GM19239 (cell line): ENCODE measurements around the gene BAG5.
A peak's percentile ranks its signal among the peaks of the same experiment; 100 is the strongest.
"Not testable (repeated sequence)": the region's sequence is repeated elsewhere in the genome, so short reads cannot be mapped to it uniquely, and the experiment has no call there.

Source experiments
- DNase-seq: peaks from one replicate; pipeline ENCODE4 v3.0.0; 2011; ENCODE audit warnings: low spot score; ENCODE audit not compliant: insufficient read length
- FAIRE-seq: peaks from 2 replicates; lab custom pipeline; 2011; peaks lifted over from hg19 to GRCh38; lab: Jason Lieb, UNC

BAG5 gene

GRCh38 chr14:103562429-103563225, at the start of gene BAG5, which contains the start of gene COA8:
BAG5 (minus strand) TSS chr14:103562657; CDS start chr14:103561164, 1,493 bp downstream.
COA8 (plus strand) TSS chr14:103562960; CDS start chr14:103563002, 42 bp downstream.
- peak; percentile 95 for DNase-seq
- peak; percentile 74 for FAIRE-seq

GRCh38 chr14:103611215-103611614, 48.8 kb upstream of the BAG5 start:
- no peak for FAIRE-seq
- DNase-seq: no peak

- FAIRE-seq: not testable (repeated sequence)
Measured at GRCh38 chr14:103609081-103609480, 46.6 kb upstream of the BAG5 start.

GRCh38 chr14:103607822-103608221, 45.4 kb upstream of the BAG5 start:
- FAIRE-seq (no peak), DNase-seq (no peak)

More at GRCh38 chr14:103609081-103609480, 46.6 kb upstream of the BAG5 start:
- DNase-seq: not testable (repeated sequence)

- FAIRE-seq: peak; percentile 99
- DNase-seq: peak; percentile 62
Measured at GRCh38 chr14:103606963-103607668, 44.7 kb upstream of the BAG5 start.

GRCh38 chr14:103604620-103605019, 42.2 kb upstream of the BAG5 start:
- FAIRE-seq: no peak
- DNase-seq: no peak

GRCh38 chr14:103600503-103600902, 38.0 kb upstream of the BAG5 start:
- FAIRE-seq (no peak), DNase-seq (no peak)

GRCh38 chr14:103597623-103598377, 35.3 kb upstream of the BAG5 start:
- FAIRE-seq (no peak), DNase-seq (no peak)

- no peak for DNase-seq
- FAIRE-seq: no peak
Measured at GRCh38 chr14:103594265-103594664, 31.8 kb upstream of the BAG5 start.

GRCh38 chr14:103593577-103593976, 31.1 kb upstream of the BAG5 start:
- FAIRE-seq (peak; percentile 96), DNase-seq (peak; percentile 77)

- no peak for DNase-seq
- no peak for FAIRE-seq
Measured at GRCh38 chr14:103584326-103584915, 22.0 kb upstream of the BAG5 start.

- DNase-seq (no peak), FAIRE-seq (no peak)
Measured at GRCh38 chr14:103581954-103582703, 19.7 kb upstream of the BAG5 start.

GRCh38 chr14:103581206-103581605, 18.7 kb upstream of the BAG5 start:
- FAIRE-seq: no peak
- no peak for DNase-seq

- no peak for DNase-seq
- FAIRE-seq: no peak
Measured at GRCh38 chr14:103578401-103579075, 16.1 kb upstream of the BAG5 start.

GRCh38 chr14:103576371-103577024, 14.0 kb upstream of the BAG5 start:
- DNase-seq (no peak), FAIRE-seq (no peak)

GRCh38 chr14:103574707-103575285, 12.3 kb upstream of the BAG5 start:
- FAIRE-seq: no peak
- no peak for DNase-seq

- FAIRE-seq (no peak), DNase-seq (no peak)
Measured at GRCh38 chr14:103574104-103574503, 11.6 kb upstream of the BAG5 start.

GRCh38 chr14:103569408-103569807, 7.0 kb upstream of the BAG5 start:
- no peak for FAIRE-seq
- no peak for DNase-seq
